ENCODE results near the gene SLC18A2.

The SLC18A2 gene

GRCh38 chr10:117237401-117237991, 3.4 kb upstream of the SLC18A2 start:
- DNase-seq (ENCODE audit: low read depth) = no peak

DNA sequence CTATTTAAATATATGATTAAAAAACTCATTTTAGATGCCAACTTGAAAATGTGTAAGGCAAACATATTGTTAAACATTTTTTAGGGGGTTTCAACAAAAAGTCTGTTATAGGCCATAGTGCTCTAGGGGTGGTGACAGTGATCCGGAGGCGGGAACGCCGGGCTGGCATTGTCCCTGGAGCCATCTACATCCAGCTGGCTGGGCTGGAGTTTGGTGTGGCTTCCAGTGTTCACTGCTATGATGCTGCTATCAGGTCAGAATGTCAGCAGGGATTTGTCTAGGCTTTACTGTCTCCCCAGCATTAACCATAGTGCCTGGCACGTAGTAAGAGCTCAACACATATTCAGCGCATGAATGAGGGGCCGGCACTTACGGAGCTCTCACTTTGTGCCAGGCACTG, 1.9 kb upstream of the SLC18A2 start:
- no peak for DNase-seq (ENCODE audit: low read depth)

GRCh38 chr10:117239721-117240620, 943 bp upstream of the SLC18A2 start:
- no peak for DNase-seq (ENCODE audit: low read depth)

DNA sequence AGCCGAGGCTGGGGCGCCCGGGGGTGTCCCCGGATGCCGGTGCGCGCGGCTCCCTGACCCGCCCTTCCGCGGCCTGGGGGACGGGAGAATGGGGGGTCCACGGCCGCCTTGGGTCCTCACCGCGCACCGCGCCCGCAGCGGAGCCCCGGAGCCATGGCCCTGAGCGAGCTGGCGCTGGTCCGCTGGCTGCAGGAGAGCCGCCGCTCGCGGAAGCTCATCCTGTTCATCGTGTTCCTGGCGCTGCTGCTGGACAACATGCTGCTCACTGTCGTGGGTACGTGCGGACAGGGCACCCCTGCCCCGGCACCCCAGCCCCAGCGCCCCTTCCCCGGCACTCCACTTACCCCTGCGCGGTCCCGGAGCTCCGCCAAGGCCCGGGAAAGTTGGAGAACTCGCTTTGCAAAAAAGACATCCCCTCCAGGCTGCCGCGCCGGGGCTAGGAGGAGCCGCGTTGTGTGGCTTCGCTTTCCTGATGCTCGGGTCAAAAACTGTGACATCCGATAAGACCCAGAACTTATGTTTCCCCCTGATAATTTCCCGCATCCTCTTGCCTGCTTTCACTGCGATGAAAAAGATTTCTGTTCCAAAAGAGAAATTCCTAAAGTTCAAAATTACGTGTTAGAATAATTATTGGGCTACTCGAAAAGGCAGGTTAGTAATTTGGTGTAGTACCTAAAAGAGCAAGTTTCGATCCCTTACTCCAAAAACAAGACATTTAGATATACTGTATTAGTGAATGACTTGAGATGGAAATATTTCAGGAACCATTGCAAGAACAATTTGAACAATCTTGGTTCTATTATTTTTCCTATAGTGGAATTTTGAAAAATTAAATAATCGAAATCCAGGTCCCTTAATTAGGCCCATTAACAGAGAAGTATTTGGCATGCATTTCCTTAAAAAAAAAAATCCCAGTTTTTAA, 888 bp downstream of the SLC18A2 start:
- DNase-seq (ENCODE audit: low read depth) = no peak

- DNase-seq (ENCODE audit: low read depth) = no peak
Measured at GRCh38 chr10:117242463-117242832, 1.5 kb downstream of the SLC18A2 start.

DNA sequence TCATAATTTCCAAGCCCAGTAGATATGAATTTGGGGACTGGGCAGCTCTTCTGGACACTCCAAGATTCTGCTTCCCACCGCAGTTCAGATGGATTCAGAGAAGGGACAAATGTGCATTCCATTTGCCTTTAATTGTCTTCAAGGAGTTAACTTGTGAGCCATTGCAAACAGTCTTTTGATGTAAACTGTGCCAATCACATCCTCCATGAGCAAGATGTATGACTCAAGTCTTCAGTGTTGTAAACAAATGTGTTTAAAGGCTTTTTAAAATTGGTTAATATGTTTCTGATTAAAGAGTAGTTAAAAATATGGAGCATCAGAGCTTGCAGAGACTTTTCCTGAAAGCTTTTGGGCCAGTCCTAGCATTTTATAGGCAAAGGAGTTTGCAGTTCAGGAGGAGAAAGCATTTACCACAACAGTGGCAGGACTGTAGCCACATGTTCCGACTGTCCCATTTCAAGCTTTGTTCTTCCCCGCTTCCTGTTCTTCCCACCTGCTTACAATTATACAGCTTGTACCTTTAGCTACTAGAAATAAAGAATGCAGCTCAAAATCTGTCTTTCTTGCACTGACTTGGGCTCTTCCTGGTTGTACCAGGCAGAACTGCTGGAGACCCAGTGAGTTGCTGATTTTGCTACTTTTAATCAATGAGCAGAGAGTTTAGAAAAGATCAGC, 6.2 kb downstream of the SLC18A2 start:
- no peak for DNase-seq (ENCODE audit: low read depth)

DNA sequence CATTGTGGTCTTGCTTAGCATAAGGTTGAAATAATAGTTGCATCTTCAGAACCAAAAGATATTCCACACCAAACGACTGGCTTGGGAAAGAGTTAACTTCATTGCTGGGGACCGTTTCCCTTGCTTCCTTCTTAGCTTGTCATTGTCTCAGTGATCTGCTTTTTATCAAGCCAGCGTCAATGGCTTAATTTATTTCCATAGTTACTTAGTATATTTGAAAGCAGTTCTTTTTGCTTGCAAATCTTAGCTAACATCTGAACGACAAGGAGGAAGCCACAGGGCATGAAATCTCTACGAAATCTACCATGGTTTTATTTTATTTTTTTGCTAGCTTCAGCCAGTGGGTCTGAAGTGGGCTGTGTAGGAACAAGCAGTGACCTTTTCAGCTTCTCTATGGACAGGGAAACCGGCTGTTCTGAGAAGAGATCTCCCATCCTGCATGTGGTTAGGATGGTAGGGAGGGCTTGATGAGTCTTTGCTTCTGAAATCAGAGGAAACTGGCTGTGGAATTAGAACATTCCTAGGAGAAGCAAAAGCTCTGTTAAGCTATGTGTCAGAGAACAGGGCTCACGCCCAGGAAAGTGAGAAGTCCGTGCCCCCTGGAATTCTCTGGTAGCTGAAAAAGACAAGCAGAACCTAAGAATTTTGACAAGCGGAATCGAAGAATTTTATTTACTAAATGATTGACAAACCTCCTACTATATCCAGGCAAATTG, 8.0 kb downstream of the SLC18A2 start:
- no peak for DNase-seq (ENCODE audit: low read depth)

DNA sequence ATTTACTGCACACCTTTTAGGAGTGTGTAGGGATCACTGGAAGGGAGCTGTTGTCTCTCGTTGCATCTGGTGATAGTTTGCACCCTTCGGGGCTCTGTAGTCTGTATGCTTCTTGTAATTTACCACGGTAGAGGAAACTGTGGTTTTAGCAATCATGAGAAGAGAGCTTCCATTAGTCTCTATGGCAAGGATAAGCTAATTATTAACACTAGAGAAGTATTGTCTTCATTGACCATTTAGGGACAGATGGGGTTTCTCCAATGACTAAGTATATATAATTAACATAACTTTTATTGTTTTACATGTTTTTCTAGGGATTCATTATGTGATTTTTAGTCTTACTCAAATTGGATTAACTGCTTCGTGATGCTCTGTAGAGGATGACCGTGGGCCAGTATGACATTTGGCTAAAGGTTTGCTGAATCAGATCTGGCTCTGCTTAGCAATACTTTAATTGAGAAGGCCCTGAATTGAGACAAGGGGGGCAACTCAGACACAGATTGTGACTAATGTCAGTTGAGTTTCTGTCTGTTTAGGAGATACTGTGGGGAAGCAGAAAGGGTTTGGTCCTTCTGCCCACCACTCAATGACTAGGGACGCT, 8.7 kb downstream of the SLC18A2 start:
- no peak for DNase-seq (ENCODE audit: low read depth)

GRCh38 chr10:117250411-117250810, 9.5 kb downstream of the SLC18A2 start:
- DNase-seq (ENCODE audit: low read depth) = no peak

GRCh38 chr10:117253908-117254307, 13.0 kb downstream of the SLC18A2 start:
- DNase-seq (ENCODE audit: low read depth) = no peak

GRCh38 chr10:117254338-117254737, 13.4 kb downstream of the SLC18A2 start:
- DNase-seq (ENCODE audit: low read depth) = no peak

GRCh38 chr10:117254774-117255735, 14.1 kb downstream of the SLC18A2 start:
- no peak for DNase-seq (ENCODE audit: low read depth)

- no peak for DNase-seq (ENCODE audit: low read depth)
Measured at GRCh38 chr10:117255835-117256460, 15.0 kb downstream of the SLC18A2 start.

GRCh38 chr10:117256910-117257309, 16.0 kb downstream of the SLC18A2 start:
- no peak for DNase-seq (ENCODE audit: low read depth)

DNA sequence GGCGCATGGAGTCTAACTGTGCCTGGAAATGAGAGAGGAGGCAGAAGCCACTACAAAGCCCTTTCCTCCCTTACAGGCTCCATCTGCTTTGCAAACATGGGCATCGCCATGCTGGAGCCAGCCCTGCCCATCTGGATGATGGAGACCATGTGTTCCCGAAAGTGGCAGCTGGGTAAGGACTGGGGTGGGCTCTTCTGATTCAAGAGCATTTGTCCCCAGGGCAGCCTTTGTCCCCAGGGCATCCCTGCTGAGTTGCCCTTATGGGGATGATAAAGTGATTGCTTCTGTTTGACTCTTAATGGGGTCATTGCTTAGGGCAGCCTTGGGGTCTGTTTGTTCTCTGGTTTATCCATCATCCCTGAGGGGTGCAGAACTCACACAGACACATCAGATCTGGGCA, 16.8 kb downstream of the SLC18A2 start:
- DNase-seq (ENCODE audit: low read depth) = no peak

DNA sequence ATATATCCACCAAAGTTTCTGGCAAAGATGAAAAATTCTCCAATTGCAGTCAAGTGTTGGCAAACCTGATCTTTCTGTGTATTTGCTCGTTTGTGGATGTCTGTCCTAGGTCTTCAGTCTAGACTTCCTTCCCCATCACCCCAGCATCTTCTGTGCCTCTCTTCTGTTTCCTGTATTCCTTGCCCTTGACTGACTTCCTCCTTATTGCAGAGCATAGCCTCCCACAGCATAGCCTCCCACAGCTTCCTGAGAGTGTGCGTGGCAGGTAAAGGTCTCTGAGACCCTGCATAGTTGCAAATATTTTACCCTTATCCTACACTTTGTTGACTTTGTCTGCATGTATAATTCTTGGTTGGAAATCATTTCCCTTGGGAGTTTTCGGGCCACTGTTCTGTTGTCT, 18.4 kb downstream of the SLC18A2 start:
- no peak for DNase-seq (ENCODE audit: low read depth)

DNA sequence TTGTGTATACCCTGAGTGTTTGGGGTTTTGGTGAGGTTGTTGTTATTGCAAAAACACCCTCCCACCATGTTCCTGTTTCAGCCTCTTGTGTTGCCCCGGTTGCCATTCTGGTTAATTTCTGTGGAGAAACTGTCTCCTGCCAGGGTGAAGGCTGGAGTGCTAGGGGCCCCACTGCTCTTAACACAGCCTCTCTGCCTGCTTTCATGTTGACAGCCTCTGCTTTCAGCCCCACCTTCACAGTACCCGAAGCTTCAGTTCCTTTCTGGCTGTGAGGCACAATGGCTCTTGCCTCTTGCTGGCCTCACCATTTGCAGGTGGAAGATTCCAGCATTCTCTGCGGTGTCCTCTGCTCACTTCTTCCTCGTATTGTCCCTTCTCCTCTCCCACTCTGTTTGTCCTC, 19.2 kb downstream of the SLC18A2 start:
- no peak for DNase-seq (ENCODE audit: low read depth)

DNA sequence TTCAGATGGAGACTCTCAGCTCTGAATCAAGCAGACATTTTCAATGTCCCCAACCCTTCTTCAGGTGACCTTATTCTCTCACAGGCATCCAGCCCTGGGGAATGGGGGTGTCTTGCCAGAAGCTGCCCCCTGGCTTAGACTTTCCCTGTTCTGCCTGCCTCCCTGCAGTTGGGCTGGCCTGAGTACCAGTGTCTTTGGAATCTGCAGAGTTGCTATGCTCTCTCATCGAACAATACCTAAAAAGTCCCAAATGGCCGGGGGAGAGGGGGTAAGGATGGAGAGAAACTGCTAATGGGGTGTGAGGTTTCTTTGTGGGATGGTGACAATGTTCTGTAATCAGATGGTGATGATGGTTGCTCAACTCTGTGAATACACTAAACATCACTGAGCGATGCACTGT, 20.6 kb downstream of the SLC18A2 start:
- no peak for DNase-seq (ENCODE audit: low read depth)

DNA sequence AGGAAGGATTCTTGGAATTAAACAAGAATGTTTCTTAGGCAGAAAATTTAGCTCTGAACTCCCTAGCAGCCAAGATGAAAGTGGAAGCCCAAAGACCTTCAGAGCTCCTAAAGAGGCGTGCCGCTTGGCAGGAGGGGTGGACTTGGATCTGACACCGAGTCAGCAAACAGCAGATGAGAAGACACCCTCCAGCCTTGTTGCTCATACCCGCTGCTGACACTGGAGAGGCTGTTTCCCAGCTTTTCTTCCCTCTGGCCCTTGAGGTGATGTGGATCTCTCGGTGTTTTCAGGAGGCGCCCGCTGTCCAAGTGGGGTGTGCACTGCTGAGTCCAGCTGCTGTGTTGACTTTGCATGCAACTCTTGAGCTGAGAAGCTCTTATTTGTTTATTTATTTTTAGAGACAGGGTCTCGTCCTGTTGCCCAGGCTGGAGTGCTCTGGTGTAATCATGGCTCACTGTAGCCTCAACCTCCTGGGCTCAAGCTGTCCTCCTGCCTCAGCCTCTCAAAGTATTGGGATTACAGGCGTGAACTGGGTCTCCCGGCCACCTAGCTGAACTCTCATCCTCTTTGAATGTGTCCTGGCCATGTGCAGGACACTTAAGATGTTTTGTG, 21.5 kb downstream of the SLC18A2 start:
- no peak for DNase-seq (ENCODE audit: low read depth)

Data from CMK (cell line).